ENCODE measurements around the gene TPSB2.

DNA sequence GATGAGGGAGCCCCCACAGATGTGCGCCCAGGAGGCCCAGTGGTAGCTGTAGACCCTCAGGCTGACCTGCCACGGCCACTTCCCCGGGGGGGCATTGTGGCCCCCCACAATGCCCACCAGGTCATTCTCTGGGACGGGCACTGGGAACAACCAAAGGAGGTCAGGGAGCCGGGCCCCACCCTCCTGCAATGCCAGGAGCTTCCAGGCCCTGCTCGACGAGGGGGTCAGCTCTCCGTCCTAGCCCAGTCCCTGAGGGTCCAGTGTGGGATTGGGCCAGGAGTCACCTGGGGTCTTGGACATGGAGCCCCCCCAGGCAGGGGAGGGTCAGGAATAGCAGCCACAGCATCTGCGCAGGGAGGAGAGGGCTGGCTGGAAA is 32.9 kb upstream of the TPSB2 start:
- TF ChIP-seq CTCF (IDR thresholded peaks at IDR 0.05; ENCODE audit: insufficient read depth, low read depth, low read length) (no peak), EZH2 (IDR thresholded peaks at IDR 0.05; ENCODE audit: insufficient read depth, low read length) (no peak)

Data from astrocyte (in vitro differentiated cells and primary cell).